HCT116 (cell line): Measurements from ENCODE around the gene UBE2H. TPM values are rescaled to one million over a fixed set of nuclear protein-coding genes. Genes with fewer than 3 reads are reported as not detected.

ENCODE experiments used
- ATAC-seq: fragments of 200-7000 bp; cut with Tn5 transposase; 2 replicates; pipeline ENCODE4 v1.9.1; 2020; ENCODE audit warnings: mild to moderate bottlenecking, moderate library complexity
- BruUV-seq: library from RNA; stranded (reverse); fragments of 400-500 nt; replicated peaks from 2 replicates; lab custom pipeline; 2021; lab: Mats Ljungman, UMichigan
- CTCF ChIA-PET: fragments of 300-600 bp; sonication (Branson Sonifier 250); formaldehyde crosslinking; loops from one replicate; lab custom pipeline; 2021; ENCODE audit warnings: antibody characterized with exemption; lab: Charles Lee
- POLR2A ChIA-PET: fragments of 300-600, 350-600 bp; sonication (Branson Sonifier 250); formaldehyde crosslinking; loops from one replicate; lab custom pipeline; 2021; ENCODE audit warnings: antibody characterized with exemption; lab: Charles Lee
- RAD21 ChIA-PET, 2 experiments: fragments of 300-600 bp; sonication (Branson Sonifier 250); formaldehyde crosslinking; loops; one replicate each; lab custom pipeline; 2023; ENCODE audit warnings: low total read pairs in 2 of 2; ENCODE audit not compliant: uncharacterized antibody in 2 of 2, unreplicated experiment in 2 of 2, low non-redundant PET in 1 of 2; lab: Charles Lee
- DNase-seq: peaks from one replicate; pipeline ENCODE4 v3.0.0-alpha.2; 2010; ENCODE audit warnings: low read depth, low spot score
- H2AFZ ChIP-seq: fragments of 200-600 bp; shearing (Covaris generic), sonication (generic); 2 replicates; pipeline ENCODE4 v1.6.1; 2017; ENCODE audit warnings: low read depth, mixed run types, mixed read lengths, antibody characterized with exemption, low read length; ENCODE audit not compliant: poor library complexity, severe bottlenecking
- H3K27ac ChIP-seq: 2 replicates; pipeline ENCODE4 v1.5.1; 2012; ENCODE audit warnings: low read depth, low read length
- H3K27me3 ChIP-seq: fragments of 200-600 bp; sonication (generic); 2 replicates; pipeline ENCODE4 v1.6.1; 2016; ENCODE audit warnings: mixed run types, low read length, mixed read lengths; ENCODE audit not compliant: insufficient read depth
- H3K36me3 ChIP-seq, 2 experiments: fragments of 200-500 bp in 1 of 2; fragments of 200-600 bp in 1 of 2; sonication (Bioruptor generic) in 1 of 2; sonication (generic) in 1 of 2; 2 replicates each; pipeline versions ENCODE4 v1.5.1 to v1.6.1; 2014 to 2016; ENCODE audit warnings: low read length in 2 of 2, inconsistent platforms in 1 of 2, mixed read lengths in 1 of 2, mixed run types in 1 of 2; ENCODE audit not compliant: insufficient read depth in 2 of 2, control insufficient read depth in 1 of 2
- H3K4me1 ChIP-seq, 2 experiments: fragments of 200-600 bp in 1 of 2; sonication (generic) in 1 of 2; 2 replicates each; pipeline versions ENCODE4 v1.5.1 to v1.6.1; 2012 to 2017; ENCODE audit warnings: low read length in 2 of 2, inconsistent platforms in 1 of 2, mild to moderate bottlenecking in 1 of 2, mixed read lengths in 1 of 2, mixed run types in 1 of 2, moderate library complexity in 1 of 2; ENCODE audit not compliant: insufficient read depth in 2 of 2, control insufficient read depth in 1 of 2
- H3K4me2 ChIP-seq: fragments of 200-600 bp; sonication (generic); 2 replicates; pipeline ENCODE4 v1.6.1; 2017; ENCODE audit warnings: mixed run types, low read length, mixed read lengths
- H3K4me3 ChIP-seq, 2 experiments: fragments of 200-600 bp in 1 of 2; sonication (generic) in 1 of 2; replicated peaks in 1 of 2; 2 replicates each; pipeline ENCODE4 v1.5.1; 2011 to 2016; ENCODE audit warnings: low read length in 2 of 2, control low read depth in 1 of 2, low read depth in 1 of 2, mild to moderate bottlenecking in 1 of 2, mixed read lengths in 1 of 2, mixed run types in 1 of 2
- H3K79me2 ChIP-seq: fragments of 200-600 bp; sonication (generic); 2 replicates; pipeline ENCODE4 v1.6.1; 2017; ENCODE audit warnings: mild to moderate bottlenecking, mixed run types, low read length, moderate library complexity, mixed read lengths; ENCODE audit not compliant: insufficient read depth
- H3K9ac ChIP-seq: fragments of 200-600 bp; sonication (generic); 2 replicates; pipeline ENCODE4 v1.6.1; 2016; ENCODE audit warnings: low read length, mixed read lengths
- H3K9me2 ChIP-seq: fragments of 200-600 bp; sonication (generic), shearing (Covaris generic); 2 replicates; pipeline ENCODE4 v1.6.1; 2017; ENCODE audit warnings: mixed run types, mild to moderate bottlenecking, moderate library complexity; ENCODE audit not compliant: insufficient read depth
- H3K9me3 ChIP-seq, 2 experiments: fragments of 200-500 bp in 1 of 2; fragments of 200-600 bp in 1 of 2; sonication (Bioruptor generic) in 1 of 2; sonication (generic) in 1 of 2; 2 replicates each; pipeline ENCODE4 v1.6.1; 2014 to 2017; ENCODE audit warnings: low read length in 2 of 2, mixed read lengths in 2 of 2, inconsistent platforms in 1 of 2, low read depth in 1 of 2, mild to moderate bottlenecking in 1 of 2, mixed run types in 1 of 2, moderate library complexity in 1 of 2; ENCODE audit not compliant: control insufficient read depth in 1 of 2, insufficient read depth in 1 of 2
- H4K20me1 ChIP-seq: fragments of 200-600 bp; sonication (generic), shearing (Covaris generic); 2 replicates; pipeline ENCODE4 v1.6.1; 2017; ENCODE audit warnings: mixed run types, mild to moderate bottlenecking, moderate library complexity; ENCODE audit not compliant: insufficient read depth
- CBX3 ChIP-seq: IDR thresholded peaks from 2 replicates; pipeline ENCODE4 v1.6.1; 2012; ENCODE audit warnings: low read depth
- CEBPB ChIP-seq: IDR thresholded peaks from 2 replicates; pipeline ENCODE4 v1.6.1; 2012; ENCODE audit warnings: low read depth
- CTCF ChIP-seq, 3 experiments: fragments of 200-600 bp in 1 of 3; sonication (generic) in 1 of 3; IDR thresholded peaks in 2 of 3; conservative IDR thresholded peaks in 1 of 3; 2 replicates each; pipeline ENCODE4 v1.5.1; 2012 to 2017; ENCODE audit warnings: low read depth in 2 of 3, low read length in 2 of 3, antibody characterized with exemption in 1 of 3, borderline replicate concordance in 1 of 3, control low read depth in 1 of 3, mild to moderate bottlenecking in 1 of 3, mixed read lengths in 1 of 3, mixed run types in 1 of 3, moderate library complexity in 1 of 3; ENCODE audit not compliant: insufficient read depth in 1 of 3
- EGR1 ChIP-seq: IDR thresholded peaks from 2 replicates; pipeline ENCODE4 v1.6.1; 2012; ENCODE audit warnings: low read depth
- EZH2 ChIP-seq: fragments of 200-600 bp; sonication (generic); IDR thresholded peaks from 2 replicates; pipeline ENCODE4 v1.6.1; 2017; ENCODE audit warnings: antibody characterized with exemption, mixed run types
- EZH2phosphoT487 ChIP-seq: fragments of 200-600 bp; IDR thresholded peaks from 2 replicates; pipeline ENCODE4 v1.6.1; 2018; ENCODE audit warnings: antibody characterized with exemption, borderline replicate concordance
- FOSL1 ChIP-seq: IDR thresholded peaks from 2 replicates; pipeline ENCODE4 v1.6.1; 2012; ENCODE audit warnings: low read depth
- JUND ChIP-seq: IDR thresholded peaks from 2 replicates; pipeline ENCODE4 v1.6.1; 2012
- POLR2A ChIP-seq: IDR thresholded peaks from 2 replicates; pipeline ENCODE4 v1.7.0; 2011; ENCODE audit warnings: borderline replicate concordance; ENCODE audit not compliant: insufficient read depth, insufficient read length; ENCODE audit errors: extremely low read depth
- POLR2AphosphoS5 ChIP-seq: IDR thresholded peaks from 2 replicates; pipeline ENCODE4 v1.6.1; 2011; ENCODE audit warnings: mild to moderate bottlenecking, low read depth, low read length, moderate library complexity
- SIN3A ChIP-seq: IDR thresholded peaks from 2 replicates; pipeline ENCODE4 v1.6.1; 2012; ENCODE audit warnings: low read depth
- SP1 ChIP-seq: IDR thresholded peaks from 2 replicates; pipeline ENCODE4 v1.6.1; 2012; ENCODE audit warnings: low read depth
- TCF7L2 ChIP-seq: IDR thresholded peaks from 2 replicates; pipeline ENCODE4 v1.7.0; 2011; ENCODE audit warnings: borderline replicate concordance, inconsistent platforms; ENCODE audit not compliant: insufficient read depth, insufficient read length; ENCODE audit errors: extremely low read depth
- YY1 ChIP-seq: IDR thresholded peaks from 2 replicates; pipeline ENCODE4 v1.6.1; 2011; ENCODE audit warnings: low read length, low read depth, moderate library complexity, mild to moderate bottlenecking; ENCODE audit not compliant: insufficient replicate concordance; ENCODE audit errors: extremely low read depth
- ZBTB33 ChIP-seq: IDR thresholded peaks from 2 replicates; pipeline ENCODE4 v1.6.1; 2011; ENCODE audit warnings: mild to moderate bottlenecking, low read length, moderate library complexity; ENCODE audit not compliant: insufficient replicate concordance; ENCODE audit errors: extremely low read depth
- ZFX ChIP-seq: fragments of 450-650 bp; IDR thresholded peaks from 2 replicates; pipeline ENCODE4 v1.6.1; 2017
- ZNF274 ChIP-seq: fragments of 200-500 bp; sonication (Bioruptor generic); IDR thresholded peaks from 2 replicates; pipeline ENCODE4 v1.6.1; 2014; ENCODE audit warnings: mild to moderate bottlenecking, low read depth, low read length, inconsistent platforms
- intact Hi-C: fragments of 100-400 bp; cut with micrococcal nuclease; formaldehyde crosslinking; loops from 2 replicates; pipeline ENCODE4 v1.10.0; 2022
- total RNA-seq: library from RNA; stranded (reverse); gene quantifications from one replicate; pipeline ENCODE4 v1.2.1, GENCODE V29; 2021; ENCODE audit not compliant: unreplicated experiment

The UBE2H gene
- total RNA-seq, 1 experiment from 2014 or later = 117 TPM

- no peak for TF ChIP-seq JUND
- TF ChIP-seq SIN3A = no peak
- TF ChIP-seq CEBPB = no peak
- TF ChIP-seq POLR2A = no peak
- CTCF ChIA-PET = no interaction called here
- BruUV-seq = no TSS peak
Observed at GRCh38 chr7:129801882-129802281, 150.9 kb downstream of the UBE2H start.

GRCh38 chr7:129800901-129801300 is 151.9 kb downstream of the UBE2H start:
- CTCF ChIA-PET = no interaction called here
- H3K4me2 ChIP-seq = no peak overlapping the region
- no peak overlapping the region for H3K9ac ChIP-seq
- intact Hi-C loops = no loop called here
- RAD21 ChIA-PET = no interaction called here
- H3K36me3 ChIP-seq = no peaks in the 10 kb centered on the region
- no peak overlapping the region for H2AFZ ChIP-seq
- ATAC-seq (no peak), DNase-seq (no peak)
- no peaks in the 10 kb centered on the region for H3K27me3 ChIP-seq
- H3K27ac ChIP-seq = no peak overlapping the region
- TF ChIP-seq SP1 (no peak), CTCF (IDR thresholded peaks at IDR 0.05 in 2 of 3, conservative IDR thresholded peaks at IDR 0.05 in 1 of 3; ENCODE audit: borderline replicate concordance in 1 of 3, insufficient read depth in 1 of 3, low read depth in 2 of 3, low read length in 2 of 3) (no peak), ZBTB33 (no peak), JUND (no peak), POLR2A (no peak), ZNF274 (no peak), EZH2phosphoT487 (no peak), ZFX (no peak), FOSL1 (no peak), EGR1 (no peak), CBX3 (no peak), SIN3A (no peak), EZH2 (no peak), YY1 (no peak), POLR2AphosphoS5 (no peak), CEBPB (no peak), TCF7L2 (no peak)
- H3K9me3 ChIP-seq = no peaks in the 10 kb centered on the region
- H3K4me1 ChIP-seq = no peaks in the 10 kb centered on the region
- BruUV-seq = no TSS peak
- H3K9me2 ChIP-seq = no peaks in the 10 kb centered on the region
- POLR2A ChIA-PET = no interaction called here
- no peaks in the 10 kb centered on the region for H4K20me1 ChIP-seq
- no peak overlapping the region for H3K4me3 ChIP-seq
- H3K79me2 ChIP-seq = no peaks in the 10 kb centered on the region

More at GRCh38 chr7:129801882-129802281, 150.9 kb downstream of the UBE2H start:
- Histone ChIP-seq H3K36me3 (no peaks in the 10 kb centered on the region), H3K9ac (no peak overlapping the region), H2AFZ (no peak overlapping the region), H3K9me3 (no peaks in the 10 kb centered on the region), H3K4me2 (no peak overlapping the region), H3K27me3 (no peaks in the 10 kb centered on the region), H3K9me2 (no peaks in the 10 kb centered on the region), H3K79me2 (no peaks in the 10 kb centered on the region), H3K27ac (no peak overlapping the region), H3K4me1 (no peaks in the 10 kb centered on the region), H4K20me1 (no peaks in the 10 kb centered on the region), H3K4me3 (no peak overlapping the region)
- no peak for DNase-seq
- no peak for ATAC-seq
- RAD21 ChIA-PET = no interaction called here
- intact Hi-C loops = no loop called here
- POLR2A ChIA-PET = no interaction called here
